ENCODE measurements around the gene SLC48A1. TPM values are rescaled to one million over a fixed set of nuclear protein-coding genes. Genes with fewer than 3 reads are reported as not detected.

The SLC48A1 gene
- total and polyA plus RNA-seq, 5 donors from 2014 or later, result 4.9 to 12.7 (median 8.4) TPM

DNA sequence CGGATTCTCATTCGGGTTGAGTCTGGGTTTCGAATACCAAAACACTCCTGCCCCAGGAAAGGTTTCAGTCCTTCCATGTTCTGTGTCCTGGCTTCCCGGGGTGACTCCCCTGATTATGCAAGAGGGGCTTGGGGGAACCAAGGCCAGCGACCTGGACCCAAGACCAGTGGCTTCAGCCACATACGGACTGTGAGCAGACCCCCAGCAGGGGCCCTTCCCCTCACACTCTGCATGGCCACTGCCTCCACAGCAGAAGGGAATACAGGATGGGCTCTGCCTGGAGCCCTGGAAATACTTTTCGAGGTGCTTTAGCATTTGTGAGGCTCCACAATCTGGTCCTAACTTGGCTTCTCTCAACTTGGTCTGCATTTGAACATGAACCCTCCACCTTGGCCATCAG, 27.5 kb downstream of the SLC48A1 start:
- peaks cover 51% of the 10 kb centered on the region for H3K36me3 ChIP-seq (ENCODE audit: control insufficient read depth, insufficient read depth, low read length)
- H3K4me3 Mint-ChIP-seq, result no peak overlapping the region

DNA sequence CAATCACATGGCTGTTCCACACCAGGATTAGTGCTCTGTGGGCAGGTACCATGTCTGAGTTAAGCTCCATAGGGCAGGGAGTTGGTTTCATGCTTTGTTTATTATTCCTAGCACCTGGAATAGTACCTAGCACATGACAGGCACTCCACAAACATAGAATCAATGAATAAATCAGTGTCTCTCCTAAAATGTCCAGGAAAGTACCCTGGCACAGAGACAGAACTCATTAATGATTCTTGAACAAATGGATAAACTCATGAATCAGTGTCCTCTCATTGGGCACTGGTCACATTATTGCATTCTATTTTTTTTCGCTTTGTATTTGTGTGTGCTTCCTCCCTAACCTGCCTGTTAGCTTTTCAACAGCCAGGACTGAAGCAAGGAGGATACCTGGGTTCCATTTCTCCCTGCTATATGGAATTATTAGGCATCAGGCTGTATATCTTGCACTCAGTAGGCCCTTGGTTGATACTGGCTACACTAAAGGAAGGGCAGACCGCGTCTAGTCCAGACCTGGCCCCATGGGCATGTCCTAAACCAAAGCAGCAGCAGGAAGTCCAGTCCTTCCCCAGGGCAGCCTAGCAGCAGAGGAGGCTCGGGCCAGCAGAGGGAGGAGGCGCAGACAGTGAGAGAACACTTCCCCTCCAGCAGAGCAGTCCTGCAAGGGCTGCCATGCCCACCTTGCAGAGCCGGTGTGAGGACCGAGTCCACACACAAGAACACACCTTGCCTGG, 28.3 kb downstream of the SLC48A1 start:
- Histone ChIP-seq H3K4me3 (ENCODE audit: low read depth, low read length) (no peak overlapping the region), H3K9me3 (ENCODE audit: control insufficient read depth in 2 of 2, low read length in 2 of 2) (no peaks in the 10 kb centered on the region), H3K27me3 (ENCODE audit: control insufficient read depth, insufficient read depth, low read length) (no peaks in the 10 kb centered on the region), H3K27ac (ENCODE audit: insufficient read depth, low read length, poor library complexity, severe bottlenecking) (peak overlapping the region; percentile 18), H3K36me3 (ENCODE audit: control insufficient read depth, insufficient read depth, low read length) (peaks cover 44% of the 10 kb centered on the region), H3K4me1 (ENCODE audit: control insufficient read depth, insufficient read depth, low read length, poor library complexity, severe bottlenecking) (peaks cover 60% of the 10 kb centered on the region)
- H3K27me3 Mint-ChIP-seq, result no peaks in the 10 kb centered on the region
- peak overlapping the region; percentile 83 to 94 (median 90) for H3K27ac Mint-ChIP-seq
- peaks cover 9% of the 10 kb centered on the region for H3K36me3 Mint-ChIP-seq
- peak overlapping the region in 3 of 4 donors; percentile 36 to 81 (median 53) for H3K4me3 Mint-ChIP-seq
- ATAC-seq (ENCODE audit: low read depth in 2 of 2), result no peak
- peaks cover 0 to 74% (median 49%) of the 10 kb centered on the region in 4 donors for H3K4me1 Mint-ChIP-seq
- H3K9me3 Mint-ChIP-seq, result no peaks in the 10 kb centered on the region
- no peak for DNase-seq

More for the DNA sequence above, 27.5 kb downstream of the SLC48A1 start:
- ATAC-seq (ENCODE audit: low read depth in 2 of 2) (no peak), DNase-seq (no peak)
- Mint-ChIP-seq H3K36me3 (peaks cover 9% of the 10 kb centered on the region), H3K4me1 (peaks cover 0 to 67% (median 42%) of the 10 kb centered on the region in 4 donors), H3K27ac (peak overlapping the region; percentile 72 to 90 (median 83)), H3K27me3 (no peaks in the 10 kb centered on the region), H3K9me3 (no peaks in the 10 kb centered on the region)
- Histone ChIP-seq H3K27me3 (ENCODE audit: control insufficient read depth, insufficient read depth, low read length) (no peaks in the 10 kb centered on the region), H3K4me1 (ENCODE audit: control insufficient read depth, insufficient read depth, low read length, poor library complexity, severe bottlenecking) (peaks cover 53% of the 10 kb centered on the region), H3K4me3 (ENCODE audit: low read depth, low read length) (no peak overlapping the region), H3K9me3 (ENCODE audit: control insufficient read depth in 2 of 2, low read length in 2 of 2) (no peaks in the 10 kb centered on the region), H3K27ac (ENCODE audit: insufficient read depth, low read length, poor library complexity, severe bottlenecking) (no peak overlapping the region)

DNA sequence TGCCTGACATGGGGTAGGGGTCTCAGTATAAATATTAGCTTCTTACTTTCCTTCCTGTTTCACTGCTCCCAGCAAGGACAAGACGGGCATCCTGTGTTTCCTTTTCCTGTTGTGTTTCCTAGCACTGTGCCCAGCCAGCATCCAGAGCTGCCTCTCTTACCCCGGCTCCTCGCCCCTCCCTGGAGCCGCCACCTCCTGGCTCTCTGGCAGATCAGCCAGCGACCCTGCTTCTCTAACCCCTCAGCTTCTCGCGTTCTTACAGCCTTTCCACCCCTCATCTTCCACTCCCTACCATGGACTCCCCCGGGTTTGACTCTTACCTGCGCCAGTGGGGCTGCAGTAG, 28.8 kb downstream of the SLC48A1 start:
- Histone ChIP-seq H3K4me3 (ENCODE audit: low read depth, low read length) (no peak overlapping the region), H3K36me3 (ENCODE audit: control insufficient read depth, insufficient read depth, low read length) (peaks cover 40% of the 10 kb centered on the region), H3K9me3 (ENCODE audit: control insufficient read depth in 2 of 2, low read length in 2 of 2) (no peaks in the 10 kb centered on the region), H3K27me3 (ENCODE audit: control insufficient read depth, insufficient read depth, low read length) (no peaks in the 10 kb centered on the region), H3K27ac (ENCODE audit: insufficient read depth, low read length, poor library complexity, severe bottlenecking) (peak overlapping the region; percentile 47), H3K4me1 (ENCODE audit: control insufficient read depth, insufficient read depth, low read length, poor library complexity, severe bottlenecking) (peaks cover 65% of the 10 kb centered on the region)
- no peak for DNase-seq
- H3K4me3 Mint-ChIP-seq, result peak overlapping the region; percentile 8 to 81 (median 48)
- no peaks in the 10 kb centered on the region for H3K9me3 Mint-ChIP-seq
- no peaks in the 10 kb centered on the region for H3K27me3 Mint-ChIP-seq
- peaks cover 0 to 80% (median 53%) of the 10 kb centered on the region in 4 donors for H3K4me1 Mint-ChIP-seq
- H3K27ac Mint-ChIP-seq, result peak overlapping the region; percentile 33 to 94 (median 94)
- ATAC-seq (ENCODE audit: low read depth in 2 of 2), result no peak
- H3K36me3 Mint-ChIP-seq, result peaks cover 9% of the 10 kb centered on the region

DNA sequence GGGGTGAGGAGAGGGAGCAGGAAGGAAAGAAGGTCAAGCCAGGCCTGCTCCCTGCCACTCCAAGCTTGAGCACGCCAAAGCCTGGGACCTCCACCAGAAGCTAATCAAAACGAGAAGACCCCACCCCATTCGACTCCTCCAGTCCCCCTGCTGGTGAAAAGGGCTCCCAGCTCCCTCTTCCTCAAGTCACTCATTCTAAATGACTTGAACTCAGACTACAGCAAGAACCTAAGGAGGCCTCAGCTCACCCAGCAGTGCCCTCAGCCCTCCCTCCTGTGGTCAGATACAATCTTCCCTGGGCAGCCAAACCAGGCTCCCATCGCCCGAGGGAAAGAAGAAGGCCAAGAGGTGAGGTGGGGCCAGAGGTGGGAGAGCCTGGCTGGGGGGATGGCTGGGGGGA, 29.3 kb downstream of the SLC48A1 start:
- DNase-seq (peak in 1 of 3 donors; percentile 43), ATAC-seq (ENCODE audit: low read depth in 2 of 2) (no peak)
- Histone ChIP-seq H3K4me1 (ENCODE audit: control insufficient read depth, insufficient read depth, low read length, poor library complexity, severe bottlenecking) (peaks cover 70% of the 10 kb centered on the region), H3K27me3 (ENCODE audit: control insufficient read depth, insufficient read depth, low read length) (no peaks in the 10 kb centered on the region), H3K27ac (ENCODE audit: insufficient read depth, low read length, poor library complexity, severe bottlenecking) (peak overlapping the region; percentile 47), H3K36me3 (ENCODE audit: control insufficient read depth, insufficient read depth, low read length) (peaks cover 36% of the 10 kb centered on the region), H3K4me3 (ENCODE audit: low read depth, low read length) (no peak overlapping the region), H3K9me3 (ENCODE audit: control insufficient read depth in 2 of 2, low read length in 2 of 2) (no peaks in the 10 kb centered on the region)
- peak overlapping the region; percentile 52 to 94 (median 94) for H3K27ac Mint-ChIP-seq
- H3K4me3 Mint-ChIP-seq, result peak overlapping the region; percentile 8 to 81 (median 48)
- H3K36me3 Mint-ChIP-seq, result peaks cover 9% of the 10 kb centered on the region
- H3K4me1 Mint-ChIP-seq, result peaks cover 0 to 84% (median 56%) of the 10 kb centered on the region in 4 donors
- no peaks in the 10 kb centered on the region for H3K27me3 Mint-ChIP-seq
- H3K9me3 Mint-ChIP-seq, result no peaks in the 10 kb centered on the region

DNA sequence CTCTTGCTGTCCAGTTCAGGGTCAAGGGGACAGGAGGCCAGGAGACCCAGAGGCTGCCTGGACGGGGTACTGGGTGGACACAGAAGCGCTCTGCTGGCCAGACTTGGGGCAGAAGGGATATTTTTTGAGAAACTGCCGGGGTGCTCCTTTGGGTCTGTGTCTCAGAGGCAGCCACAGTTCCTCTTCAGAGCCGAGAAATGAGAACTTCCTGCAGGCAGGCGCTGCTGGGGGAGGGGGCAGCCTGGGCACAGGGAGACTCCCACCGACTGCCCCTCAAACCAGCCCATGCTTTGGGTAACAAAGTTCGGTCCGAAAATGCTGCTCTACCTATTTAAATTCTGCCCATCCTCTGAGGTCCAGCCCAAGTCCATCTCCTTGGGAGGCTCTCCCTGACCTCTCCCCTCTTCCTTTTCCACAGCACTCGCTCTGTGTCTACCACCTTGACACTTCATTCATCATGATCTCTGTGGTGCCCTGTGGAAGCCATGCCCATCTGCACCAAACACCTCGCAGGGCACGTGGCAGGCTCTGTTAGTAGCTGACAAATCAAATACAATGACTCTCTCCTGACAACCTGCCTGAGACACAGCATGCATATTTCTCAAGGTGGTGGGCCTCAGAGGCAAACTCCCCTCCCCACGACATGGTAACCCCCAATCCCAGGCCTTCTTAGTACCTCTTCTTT, 30.3 kb downstream of the SLC48A1 start:
- H3K4me3 Mint-ChIP-seq, result peak overlapping the region; percentile 58 to 81 (median 80)
- Histone ChIP-seq H3K27ac (ENCODE audit: insufficient read depth, low read length, poor library complexity, severe bottlenecking) (peak overlapping the region; percentile 47), H3K4me1 (ENCODE audit: control insufficient read depth, insufficient read depth, low read length, poor library complexity, severe bottlenecking) (peaks cover 74% of the 10 kb centered on the region), H3K36me3 (ENCODE audit: control insufficient read depth, insufficient read depth, low read length) (peaks cover 27% of the 10 kb centered on the region), H3K27me3 (ENCODE audit: control insufficient read depth, insufficient read depth, low read length) (no peaks in the 10 kb centered on the region), H3K4me3 (ENCODE audit: low read depth, low read length) (peak overlapping the region; percentile 32), H3K9me3 (ENCODE audit: control insufficient read depth in 2 of 2, low read length in 2 of 2) (no peaks in the 10 kb centered on the region)
- no peak for DNase-seq
- H3K4me1 Mint-ChIP-seq, result peaks cover 7 to 88% (median 63%) of the 10 kb centered on the region in 4 donors
- no peak for ATAC-seq (ENCODE audit: low read depth in 2 of 2)
- H3K9me3 Mint-ChIP-seq, result no peaks in the 10 kb centered on the region
- H3K36me3 Mint-ChIP-seq, result peaks cover 4% of the 10 kb centered on the region
- H3K27ac Mint-ChIP-seq, result peak overlapping the region; percentile 76 to 96 (median 90)
- H3K27me3 Mint-ChIP-seq, result no peaks in the 10 kb centered on the region

DNA sequence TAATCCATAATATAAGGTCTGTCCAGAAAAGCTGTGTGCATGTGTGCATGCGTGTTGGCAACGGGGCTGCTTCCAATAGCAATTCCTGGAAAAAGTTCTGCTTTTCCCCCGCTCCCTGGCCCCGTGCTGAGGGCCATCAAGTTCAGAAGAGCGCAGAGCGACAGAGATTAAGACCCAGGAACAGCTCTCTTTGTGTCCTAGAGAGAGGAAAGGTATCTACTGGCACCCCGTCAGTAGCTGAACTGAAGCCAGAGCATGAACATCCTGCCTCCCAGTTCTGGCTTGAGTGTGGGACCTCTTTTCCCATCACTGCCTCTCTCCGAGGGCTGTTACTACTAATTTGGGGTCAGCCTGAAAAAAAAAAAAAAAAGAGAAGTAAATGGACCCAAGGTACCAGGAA, 31.1 kb downstream of the SLC48A1 start:
- H3K36me3 Mint-ChIP-seq, result peaks cover 4% of the 10 kb centered on the region
- Histone ChIP-seq H3K27ac (ENCODE audit: insufficient read depth, low read length, poor library complexity, severe bottlenecking) (no peak overlapping the region), H3K27me3 (ENCODE audit: control insufficient read depth, insufficient read depth, low read length) (no peaks in the 10 kb centered on the region), H3K4me1 (ENCODE audit: control insufficient read depth, insufficient read depth, low read length, poor library complexity, severe bottlenecking) (peaks cover 83% of the 10 kb centered on the region), H3K36me3 (ENCODE audit: control insufficient read depth, insufficient read depth, low read length) (peaks cover 20% of the 10 kb centered on the region), H3K4me3 (ENCODE audit: low read depth, low read length) (no peak overlapping the region), H3K9me3 (ENCODE audit: control insufficient read depth in 2 of 2, low read length in 2 of 2) (no peaks in the 10 kb centered on the region)
- DNase-seq (no peak), ATAC-seq (ENCODE audit: low read depth in 2 of 2) (no peak)
- H3K9me3 Mint-ChIP-seq, result no peaks in the 10 kb centered on the region
- peaks cover 15 to 93% (median 70%) of the 10 kb centered on the region in 4 donors for H3K4me1 Mint-ChIP-seq
- peak overlapping the region in 3 of 4 donors; percentile 22 to 81 (median 46) for H3K4me3 Mint-ChIP-seq
- H3K27me3 Mint-ChIP-seq, result no peaks in the 10 kb centered on the region
- peak overlapping the region in 2 of 3 donors; percentile 82 to 95 for H3K27ac Mint-ChIP-seq

DNA sequence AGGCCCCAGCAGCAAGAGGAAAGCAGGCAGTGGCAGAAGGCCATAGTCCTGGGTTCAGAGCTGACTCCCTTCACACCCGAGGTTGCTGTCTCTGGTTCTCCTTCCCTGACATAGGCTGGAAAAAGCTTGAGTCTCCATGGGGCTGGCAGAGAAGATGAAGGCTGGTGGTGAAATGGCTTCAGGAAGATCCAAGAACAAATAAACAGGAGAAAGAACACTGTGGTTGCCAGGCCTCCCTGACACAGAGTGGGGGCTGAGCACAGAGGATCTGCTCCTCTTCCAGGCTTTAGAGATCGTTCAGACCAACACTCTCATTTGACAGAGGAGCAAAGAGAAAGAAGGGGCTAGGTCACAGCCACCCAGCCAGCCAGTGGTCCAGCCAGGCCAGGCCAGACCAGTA, 32.4 kb downstream of the SLC48A1 start:
- H3K27ac Mint-ChIP-seq, result peak overlapping the region; percentile 82 to 97 (median 95)
- peak overlapping the region; percentile 11 for H3K4me3 ChIP-seq (ENCODE audit: low read depth, low read length)
- peaks cover 95% of the 10 kb centered on the region for H3K4me1 ChIP-seq (ENCODE audit: control insufficient read depth, insufficient read depth, low read length, poor library complexity, severe bottlenecking)
- DNase-seq (no peak), ATAC-seq (ENCODE audit: low read depth in 2 of 2) (no peak)
- no peaks in the 10 kb centered on the region for H3K9me3 ChIP-seq (ENCODE audit: control insufficient read depth in 2 of 2, low read length in 2 of 2)
- H3K4me3 Mint-ChIP-seq, result peak overlapping the region in 3 of 4 donors; percentile 66 to 81 (median 73)
- H3K9me3 Mint-ChIP-seq, result no peaks in the 10 kb centered on the region
- peak overlapping the region; percentile 97 for H3K27ac ChIP-seq (ENCODE audit: insufficient read depth, low read length, poor library complexity, severe bottlenecking)
- no peaks in the 10 kb centered on the region for H3K27me3 ChIP-seq (ENCODE audit: control insufficient read depth, insufficient read depth, low read length)
- H3K4me1 Mint-ChIP-seq, result peaks cover 18 to 96% (median 73%) of the 10 kb centered on the region in 4 donors
- peaks cover 15% of the 10 kb centered on the region for H3K36me3 ChIP-seq (ENCODE audit: control insufficient read depth, insufficient read depth, low read length)
- H3K36me3 Mint-ChIP-seq, result peaks cover 4% of the 10 kb centered on the region
- H3K27me3 Mint-ChIP-seq, result no peaks in the 10 kb centered on the region

Data from CD4-positive, CD25-positive, alpha-beta regulatory T cell (primary cell).